HG03108 (cell line): Measurements from ENCODE around the gene PREP.
A peak's percentile ranks its signal among the peaks of the same experiment; 100 is the strongest.
"Not testable (repeated sequence)": the region's sequence is repeated elsewhere in the genome, so short reads cannot be mapped to it uniquely, and the experiment has no call there.

ENCODE experiments used
- ATAC-seq: cut with Tn5 transposase; IDR thresholded peaks from one replicate; pipeline ENCODE4 v1.9.1; 2021; ENCODE audit warnings: moderate library complexity; ENCODE audit not compliant: unreplicated experiment

PREP gene

GRCh38 chr6:105402939-105403935, at the start of gene PREP:
Gene PREP, minus strand, starts transcription at chr6:105403082. Its CDS starts 191 bp downstream, at chr6:105402891.
- peak; percentile 95 for ATAC-seq

- ATAC-seq: no peak
These were observed 49.5 kb upstream of the PREP start for GRCh38 chr6:105452376-105452775.

GRCh38 chr6:105449756-105450390, 47.0 kb upstream of the PREP start:
- no peak for ATAC-seq

GRCh38 chr6:105445481-105445880, 42.6 kb upstream of the PREP start:
- ATAC-seq: no peak

- no peak for ATAC-seq
These were observed 41.1 kb upstream of the PREP start for GRCh38 chr6:105443941-105444340.

- ATAC-seq: no peak
These were observed 39.5 kb upstream of the PREP start for GRCh38 chr6:105442369-105442768.

- ATAC-seq: no peak
These were observed 34.4 kb upstream of the PREP start for GRCh38 chr6:105437236-105437635.

GRCh38 chr6:105433723-105434122, 30.8 kb upstream of the PREP start:
- no peak for ATAC-seq

GRCh38 chr6:105432797-105433196, 29.9 kb upstream of the PREP start:
- ATAC-seq: no peak

- ATAC-seq: no peak
These were observed 28.3 kb upstream of the PREP start for GRCh38 chr6:105431226-105431625.

- no peak for ATAC-seq
These were observed 27.8 kb upstream of the PREP start for GRCh38 chr6:105430685-105431084.

- ATAC-seq: no peak
These were observed 26.8 kb upstream of the PREP start for GRCh38 chr6:105429676-105430075.

- no peak for ATAC-seq
These were observed 25.6 kb upstream of the PREP start for GRCh38 chr6:105428342-105428957.

- no peak for ATAC-seq
These were observed 21.4 kb upstream of the PREP start for GRCh38 chr6:105424175-105424783.

GRCh38 chr6:105416971-105417370, 14.1 kb upstream of the PREP start:
- ATAC-seq: not testable (repeated sequence)

GRCh38 chr6:105409734-105410133, 6.9 kb upstream of the PREP start:
- ATAC-seq: no peak

- ATAC-seq: peak; percentile 21
These were observed 568 bp downstream of the PREP start for GRCh38 chr6:105402090-105402938.

GRCh38 chr6:105401247-105402089, 1.4 kb downstream of the PREP start:
- ATAC-seq: no peak

- no peak for ATAC-seq
These were observed 2.4 kb downstream of the PREP start for GRCh38 chr6:105400501-105400900.
